Testis (tissue), 3 donors: Measurements from ENCODE around the gene CLOCK. TPM values are rescaled to one million over a fixed set of nuclear protein-coding genes. Genes with fewer than 3 reads are reported as not detected.

Source experiments
- DNase-seq: peaks from one replicate; pipeline ENCODE4 v3.0.0-alpha.2; 2019
- H3K27ac ChIP-seq, 2 donors: fragments of 200-600 bp; sonication (generic); one replicate each; pipeline ENCODE4 v1.5.1; 2019
- H3K27me3 ChIP-seq: fragments of 200-600 bp; sonication (generic); one replicate; pipeline ENCODE4 v1.5.1; 2019
- H3K36me3 ChIP-seq: fragments of 200-600 bp; sonication (generic); one replicate; pipeline ENCODE4 v1.5.1; 2017; ENCODE audit warnings: low read depth; ENCODE audit errors: missing control alignments
- H3K4me1 ChIP-seq: fragments of 200-600 bp; sonication (generic); one replicate; pipeline ENCODE4 v1.5.1; 2019
- H3K4me3 ChIP-seq, 2 donors: fragments of 200-600 bp; sonication (generic); one replicate each; pipeline ENCODE4 v1.5.1; 2017 to 2019
- H3K9me3 ChIP-seq: fragments of 200-600 bp; sonication (generic); one replicate; pipeline ENCODE4 v1.5.1; 2017
- POLR2A ChIP-seq: fragments of 450-650 bp; IDR thresholded peaks from one replicate; pipeline ENCODE4 v1.6.1; 2017; ENCODE audit warnings: antibody characterized with exemption, mild to moderate bottlenecking, moderate library complexity
- WGBS, 2 donors: methylation state at CpG; one replicate each; pipeline ENCODE4 v1.1.5; 2018; 5-methylcytosine and 5-hydroxymethylcytosine counted together
- intact Hi-C: fragments of 100-400 bp; cut with DNase I; formaldehyde crosslinking; loops from one replicate; pipeline ENCODE4 v1.15.1; 2023; ENCODE audit warnings: low total_unique reads
- polyA plus RNA-seq: library from polyadenylated mRNA; stranded (reverse); fragments of 350-450 nt; fragmentation: Illumina TruSeq; extraction: RNeasy Lipid Tissue Mini Kit (QIAGEN cat#74804); gene quantifications from one replicate; pipeline ENCODE4 v1.2.3, GENCODE V29; 2014; ENCODE audit warnings: low read depth, low replicate concordance; ENCODE audit not compliant: insufficient read depth
- total RNA-seq, 2 donors: library from RNA; depleted of rRNA; stranded (reverse); fragments of >200 nt; gene quantifications; one replicate each; pipeline ENCODE4 v1.2.3, GENCODE V29; 2016
- TF ChIP-seq, protein P1 (sequence below), 3 experiments: fragments of 450-650 bp in 2 of 3; fragments of 200-600 bp in 1 of 3; sonication (generic) in 1 of 3; IDR thresholded peaks; one replicate each; pipeline ENCODE4 v1.5.1; 2016 to 2019; ENCODE audit warnings: antibody characterized with exemption in 3 of 3, mild to moderate bottlenecking in 2 of 3, moderate library complexity in 1 of 3

CLOCK gene
- total and polyA plus RNA-seq, 3 donors from 2014 or later = 41.9 to 48.6 (median 43.4) TPM

DNA sequence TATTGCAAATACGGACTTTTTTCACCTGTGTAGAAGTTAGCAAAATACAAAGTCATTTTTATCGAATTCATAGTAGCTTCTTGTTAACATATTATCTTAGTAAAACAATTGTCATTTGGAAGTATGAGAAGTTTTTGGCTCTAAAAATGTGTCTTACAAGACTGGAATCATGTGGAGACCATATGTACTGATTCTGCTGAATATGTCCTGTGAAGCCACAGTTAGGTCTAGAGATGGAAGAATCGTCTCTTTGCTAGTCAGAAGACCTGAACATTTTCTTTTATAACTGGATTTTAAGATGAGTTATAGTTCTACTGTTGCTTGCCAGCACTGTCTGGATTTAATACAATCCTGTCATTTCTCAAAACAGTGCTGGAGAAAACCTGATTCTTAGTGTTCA lies 121.9 kb downstream of the CLOCK start:
- intact Hi-C loops = no loop called here
- no peak overlapping the region for H3K27ac ChIP-seq
- no peaks in the 10 kb centered on the region for H3K4me1 ChIP-seq
- DNase-seq = no peak
- H3K4me3 ChIP-seq = no peak overlapping the region
- no peaks in the 10 kb centered on the region for H3K27me3 ChIP-seq
- 79 to 84% methylated on average over 3 of the region's 3 CpGs for WGBS, 2 donors
- H3K9me3 ChIP-seq = no peaks in the 10 kb centered on the region
- no peaks in the 10 kb centered on the region for H3K36me3 ChIP-seq
- TF ChIP-seq POLR2A = no peak
- TF ChIP-seq, protein P1, sequence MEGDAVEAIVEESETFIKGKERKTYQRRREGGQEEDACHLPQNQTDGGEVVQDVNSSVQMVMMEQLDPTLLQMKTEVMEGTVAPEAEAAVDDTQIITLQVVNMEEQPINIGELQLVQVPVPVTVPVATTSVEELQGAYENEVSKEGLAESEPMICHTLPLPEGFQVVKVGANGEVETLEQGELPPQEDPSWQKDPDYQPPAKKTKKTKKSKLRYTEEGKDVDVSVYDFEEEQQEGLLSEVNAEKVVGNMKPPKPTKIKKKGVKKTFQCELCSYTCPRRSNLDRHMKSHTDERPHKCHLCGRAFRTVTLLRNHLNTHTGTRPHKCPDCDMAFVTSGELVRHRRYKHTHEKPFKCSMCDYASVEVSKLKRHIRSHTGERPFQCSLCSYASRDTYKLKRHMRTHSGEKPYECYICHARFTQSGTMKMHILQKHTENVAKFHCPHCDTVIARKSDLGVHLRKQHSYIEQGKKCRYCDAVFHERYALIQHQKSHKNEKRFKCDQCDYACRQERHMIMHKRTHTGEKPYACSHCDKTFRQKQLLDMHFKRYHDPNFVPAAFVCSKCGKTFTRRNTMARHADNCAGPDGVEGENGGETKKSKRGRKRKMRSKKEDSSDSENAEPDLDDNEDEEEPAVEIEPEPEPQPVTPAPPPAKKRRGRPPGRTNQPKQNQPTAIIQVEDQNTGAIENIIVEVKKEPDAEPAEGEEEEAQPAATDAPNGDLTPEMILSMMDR (IDR thresholded peaks at IDR 0.05) = no peak

DNA sequence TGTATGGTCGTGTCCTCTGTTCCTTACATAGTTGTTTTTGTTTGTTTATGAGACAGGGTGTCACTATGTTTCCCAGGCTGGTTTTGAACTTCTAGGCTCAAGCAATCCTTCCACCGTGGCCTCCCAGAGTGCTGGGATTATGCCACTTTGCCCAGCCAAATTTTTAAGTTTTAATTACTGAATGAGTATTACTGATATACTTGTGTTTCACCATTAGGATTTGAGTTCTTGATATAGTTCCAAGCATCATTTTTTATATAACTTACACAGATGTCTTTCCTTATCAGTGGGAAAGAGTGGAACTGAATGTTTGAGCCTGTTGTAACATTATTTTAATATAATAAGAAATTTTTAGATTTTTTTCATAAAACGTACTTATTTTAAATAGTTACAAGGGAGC lies 130.5 kb downstream of the CLOCK start:
- intact Hi-C loops = no loop called here
- WGBS, 2 donors = 71 to 72% methylated on average over 3 of the region's 3 CpGs
- TF ChIP-seq, protein P1 (IDR thresholded peaks at IDR 0.05) = no peak
- TF ChIP-seq POLR2A = no peak
- Histone ChIP-seq H3K9me3 (no peaks in the 10 kb centered on the region), H3K4me1 (no peaks in the 10 kb centered on the region), H3K36me3 (no peaks in the 10 kb centered on the region), H3K4me3 (no peak overlapping the region), H3K27ac (no peak overlapping the region), H3K27me3 (no peaks in the 10 kb centered on the region)
- DNase-seq = no peak

DNA sequence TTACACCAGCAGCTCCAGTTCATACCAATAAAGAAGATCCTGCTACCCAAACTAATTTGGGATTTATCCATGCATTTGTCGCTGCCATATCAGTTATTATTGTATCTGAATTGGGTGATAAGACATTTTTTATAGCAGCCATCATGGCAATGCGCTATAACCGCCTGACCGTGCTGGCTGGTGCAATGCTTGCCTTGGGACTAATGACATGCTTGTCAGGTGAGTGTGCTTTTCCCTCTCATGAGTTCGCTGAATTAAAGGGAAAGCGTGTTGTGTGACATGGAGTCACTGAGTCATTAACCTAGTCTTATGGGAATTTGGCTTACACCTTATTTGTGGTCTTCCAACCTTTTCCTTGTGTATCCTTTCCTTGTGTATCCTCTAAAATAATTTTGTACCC lies 135.1 kb downstream of the CLOCK start:
- 93 to 96% methylated on average over 6 of the region's 6 CpGs for WGBS, 2 donors
- H3K27ac ChIP-seq = no peak overlapping the region
- H3K4me3 ChIP-seq = no peak overlapping the region
- intact Hi-C loops = no loop called here
- no peak for TF ChIP-seq POLR2A
- TF ChIP-seq, protein P1 (IDR thresholded peaks at IDR 0.05) = no peak
- no peaks in the 10 kb centered on the region for H3K27me3 ChIP-seq
- H3K9me3 ChIP-seq = no peaks in the 10 kb centered on the region
- H3K4me1 ChIP-seq = no peaks in the 10 kb centered on the region
- no peaks in the 10 kb centered on the region for H3K36me3 ChIP-seq
- no peak for DNase-seq

DNA sequence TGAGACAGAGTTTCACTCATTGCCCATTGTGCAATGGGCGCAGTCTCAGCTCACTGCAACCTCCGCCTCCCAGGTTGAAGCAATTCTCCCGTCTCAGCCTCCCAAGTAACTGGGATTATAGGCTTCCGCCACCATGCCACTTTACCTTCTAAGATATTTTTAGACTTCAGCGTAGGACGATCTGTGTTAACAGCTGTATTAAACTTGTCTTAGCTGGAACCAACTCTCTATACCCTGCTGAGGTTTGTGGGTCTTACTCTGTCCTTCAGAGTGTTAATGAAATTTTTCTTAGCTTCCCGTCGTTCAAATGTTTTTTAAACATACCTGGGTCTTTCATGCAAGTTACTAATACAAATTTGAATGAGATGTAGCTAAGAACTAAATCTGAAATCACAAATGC lies 136.3 kb downstream of the CLOCK start:
- TF ChIP-seq, protein P1 (IDR thresholded peaks at IDR 0.05) = no peak
- TF ChIP-seq POLR2A = no peak
- no peaks in the 10 kb centered on the region for H3K27me3 ChIP-seq
- whole genome bisulfite sequencing, 2 donors = 92 to 94% methylated on average over 8 of the region's 8 CpGs
- intact Hi-C loops = no loop called here
- H3K36me3 ChIP-seq = no peaks in the 10 kb centered on the region
- H3K27ac ChIP-seq = no peak overlapping the region
- H3K4me3 ChIP-seq = no peak overlapping the region
- H3K9me3 ChIP-seq = no peaks in the 10 kb centered on the region
- no peaks in the 10 kb centered on the region for H3K4me1 ChIP-seq
- no peak for DNase-seq

DNA sequence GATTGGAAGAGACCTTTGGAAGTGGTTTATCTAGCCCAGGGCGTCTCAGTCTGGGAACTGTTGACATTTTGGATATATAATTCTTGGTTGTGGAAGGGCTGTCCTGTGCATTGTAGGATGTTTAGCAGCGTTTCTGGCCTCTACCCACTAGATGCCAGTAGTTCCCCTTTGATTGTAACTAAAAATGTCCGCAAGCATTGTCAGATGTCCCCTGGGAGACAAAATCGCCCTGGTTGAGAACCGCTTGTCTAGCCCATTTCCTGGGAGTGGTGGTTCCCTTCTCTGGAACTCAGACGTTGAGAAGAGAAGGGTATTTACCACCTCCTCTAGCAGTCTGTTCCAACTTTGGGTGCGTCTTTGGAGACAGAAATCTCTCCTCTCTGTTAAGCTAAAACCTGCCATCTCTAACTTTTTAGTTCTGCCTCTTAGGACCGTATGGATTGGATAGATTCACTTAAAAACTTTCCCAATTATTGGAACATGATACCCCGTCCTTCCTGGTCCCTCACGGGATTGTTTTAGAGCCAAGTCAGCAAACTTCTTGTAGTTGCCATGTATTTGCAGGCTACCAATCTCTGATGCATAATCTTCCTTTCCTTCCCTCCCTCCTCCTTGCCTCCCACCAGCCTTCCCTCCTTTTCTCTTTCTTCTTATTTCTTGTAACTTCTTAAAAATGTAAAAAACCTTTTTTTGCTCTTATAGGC lies 137.1 kb downstream of the CLOCK start:
- TF ChIP-seq, protein P1 (IDR thresholded peaks at IDR 0.05) = no peak
- no peak for TF ChIP-seq POLR2A
- Histone ChIP-seq H3K27ac (no peak overlapping the region), H3K4me1 (no peaks in the 10 kb centered on the region), H3K27me3 (no peaks in the 10 kb centered on the region), H3K9me3 (no peaks in the 10 kb centered on the region), H3K4me3 (no peak overlapping the region), H3K36me3 (no peaks in the 10 kb centered on the region)
- DNase-seq = no peak
- 39 to 67% methylated on average over 10 of the region's 10 CpGs for WGBS, 2 donors
- intact Hi-C loops = no loop called here
